ENCODE data around the gene LBHD2.
A peak's percentile ranks its signal among the peaks of the same experiment; 100 is the strongest.
"Not testable (repeated sequence)": the region's sequence is repeated elsewhere in the genome, so short reads cannot be mapped to it uniquely, and the experiment has no call there.

The LBHD2 gene

GRCh38 chr14:103104654-103105452 lies 20.8 kb downstream of the LBHD2 start:
- DNase-seq (ENCODE audit: low spot score), result peak; percentile 91

GRCh38 chr14:103105580-103106150 lies 21.7 kb downstream of the LBHD2 start:
- DNase-seq (ENCODE audit: low spot score), result peak; percentile 68

- DNase-seq (ENCODE audit: low spot score), result no peak
These were observed 23.4 kb downstream of the LBHD2 start for GRCh38 chr14:103107455-103107854.

- no peak for DNase-seq (ENCODE audit: low spot score)
These were observed 24.1 kb downstream of the LBHD2 start for GRCh38 chr14:103107941-103108748.

- no peak for DNase-seq (ENCODE audit: low spot score)
These were observed 24.8 kb downstream of the LBHD2 start for GRCh38 chr14:103108749-103109207.

- no peak for DNase-seq (ENCODE audit: low spot score)
These were observed 25.8 kb downstream of the LBHD2 start for GRCh38 chr14:103109535-103110441.

GRCh38 chr14:103110681-103111231 lies 26.7 kb downstream of the LBHD2 start:
- DNase-seq (ENCODE audit: low spot score), result no peak

GRCh38 chr14:103111232-103111868 lies 27.3 kb downstream of the LBHD2 start:
- DNase-seq (ENCODE audit: low spot score), result no peak

GRCh38 chr14:103112400-103113243 lies 28.6 kb downstream of the LBHD2 start:
- DNase-seq (ENCODE audit: low spot score), result no peak

GRCh38 chr14:103113303-103113702 lies 29.3 kb downstream of the LBHD2 start:
- DNase-seq (ENCODE audit: low spot score), result no peak

GRCh38 chr14:103113774-103114173 lies 29.8 kb downstream of the LBHD2 start:
- no peak for DNase-seq (ENCODE audit: low spot score)

- not testable (repeated sequence) for DNase-seq (ENCODE audit: low spot score)
These were observed 31.2 kb downstream of the LBHD2 start for GRCh38 chr14:103115086-103115679.

GRCh38 chr14:103115845-103116572 lies 32.0 kb downstream of the LBHD2 start:
- DNase-seq (ENCODE audit: low spot score), result no peak

GRCh38 chr14:103116636-103117035 lies 32.6 kb downstream of the LBHD2 start:
- DNase-seq (ENCODE audit: low spot score), result no peak

- not testable (repeated sequence) for DNase-seq (ENCODE audit: low spot score)
These were observed 33.5 kb downstream of the LBHD2 start for GRCh38 chr14:103117499-103117898.

GRCh38 chr14:103118018-103118662 lies 34.1 kb downstream of the LBHD2 start:
- DNase-seq (ENCODE audit: low spot score), result no peak

GRCh38 chr14:103118663-103119404 lies 34.8 kb downstream of the LBHD2 start:
- DNase-seq (ENCODE audit: low spot score), result no peak

- not testable (repeated sequence) for DNase-seq (ENCODE audit: low spot score)
These were observed 35.5 kb downstream of the LBHD2 start for GRCh38 chr14:103119527-103119926.
